Activated B cell treated with CpG ODN at 0.5 μM for 24 hours (primary cell): ENCODE data around the gene CDK2AP2. TPM values are rescaled to one million over a fixed set of nuclear protein-coding genes. Genes with fewer than 3 reads are reported as not detected.
"Not testable (repeated sequence)": the region's sequence is repeated elsewhere in the genome, so short reads cannot be mapped to it uniquely, and the experiment has no call there.

Source experiments
- ATAC-seq: fragments of 200-7000 bp; cut with Tn5 transposase; one replicate; pipeline ENCODE4 v1.10.0; 2021; ENCODE audit warnings: low read depth, mild to moderate bottlenecking, moderate library complexity
- CTCF ChIA-PET: fragments of 350-600 bp; sonication (Branson Sonifier 250); formaldehyde crosslinking; loops from one replicate; lab custom pipeline; 2021; ENCODE audit warnings: antibody characterized with exemption; lab: Charles Lee
- POLR2A ChIA-PET: fragments of 350-600 bp; sonication (Branson Sonifier 250); formaldehyde crosslinking; loops from one replicate; lab custom pipeline; 2021; ENCODE audit warnings: antibody characterized with exemption; lab: Charles Lee
- DNase-seq: peaks from one replicate; pipeline ENCODE4 v3.0.0; 2022
- H3K27ac Mint-ChIP-seq: one replicate; pipeline ENCODE4 v1.8.0; 2020; ENCODE audit warnings: mixed read lengths
- H3K27me3 Mint-ChIP-seq: one replicate; pipeline ENCODE4 v1.8.0; 2021; ENCODE audit warnings: mixed read lengths
- H3K36me3 Mint-ChIP-seq: one replicate; pipeline ENCODE4 v1.8.0; 2021; ENCODE audit warnings: low read depth, mixed read lengths
- H3K4me1 Mint-ChIP-seq: one replicate; pipeline ENCODE4 v1.8.0; 2021; ENCODE audit warnings: mixed read lengths
- H3K4me3 Mint-ChIP-seq: one replicate; pipeline ENCODE4 v1.8.0; 2020; ENCODE audit warnings: mild to moderate bottlenecking, mixed read lengths
- H3K9me3 Mint-ChIP-seq: one replicate; pipeline ENCODE4 v1.8.0; 2020; ENCODE audit warnings: mixed read lengths
- CTCF ChIP-seq: fragments of 200-600 bp; IDR thresholded peaks from one replicate; pipeline ENCODE4 v1.8.0; 2022; ENCODE audit warnings: antibody characterized with exemption, mild to moderate bottlenecking
- intact Hi-C: fragments of 100-400 bp; cut with micrococcal nuclease; formaldehyde crosslinking; loops from one replicate; pipeline ENCODE4 v1.15.1; 2024
- total RNA-seq: library from RNA; stranded (reverse); gene quantifications from 2 replicates; pipeline ENCODE4 v1.2.3, GENCODE V29; 2022

The CDK2AP2 gene
- total RNA-seq, 1 donor from 2014 or later, result 67.1 TPM

- no peak for TF ChIP-seq CTCF
- Mint-ChIP-seq H3K4me3 (no peak overlapping the region), H3K36me3 (no peaks in the 10 kb centered on the region), H3K9me3 (no peaks in the 10 kb centered on the region), H3K4me1 (no peaks in the 10 kb centered on the region), H3K27ac (no peak overlapping the region), H3K27me3 (peaks cover 10% of the 10 kb centered on the region)
- no peak for ATAC-seq
- POLR2A ChIA-PET, result interaction anchor here (0.7 kb wide), 1 partner anchor 812 kb away, joined by 3 read pairs; no protein-coding TSS in a partner anchor
- no peak for DNase-seq
- intact Hi-C loops, result no loop called here
- CTCF ChIA-PET, result no interaction called here
Measured at GRCh38 chr11:67520856-67521824, 13.2 kb upstream of the CDK2AP2 start.

DNA sequence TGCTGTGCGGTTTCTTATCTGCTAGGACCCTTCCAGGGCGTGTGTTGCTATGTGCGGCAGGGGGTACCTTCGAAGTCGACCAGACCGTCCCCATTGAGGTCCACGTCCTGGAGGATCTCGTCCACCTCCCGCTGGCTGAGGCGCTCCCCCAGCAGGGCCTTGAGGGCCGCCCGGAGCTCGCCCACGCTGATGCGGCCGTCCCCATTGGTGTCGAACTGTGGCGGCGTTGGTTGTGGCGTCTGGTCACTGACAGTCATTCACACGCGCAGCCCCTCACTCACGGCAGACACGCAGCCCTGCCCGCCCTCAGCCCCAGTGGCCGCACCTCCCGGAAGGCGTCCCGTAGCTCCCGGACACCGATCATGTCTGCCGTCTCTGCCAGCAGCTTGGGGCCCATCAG, 11.8 kb upstream of the CDK2AP2 start:
- CTCF ChIA-PET, result no interaction called here

DNA sequence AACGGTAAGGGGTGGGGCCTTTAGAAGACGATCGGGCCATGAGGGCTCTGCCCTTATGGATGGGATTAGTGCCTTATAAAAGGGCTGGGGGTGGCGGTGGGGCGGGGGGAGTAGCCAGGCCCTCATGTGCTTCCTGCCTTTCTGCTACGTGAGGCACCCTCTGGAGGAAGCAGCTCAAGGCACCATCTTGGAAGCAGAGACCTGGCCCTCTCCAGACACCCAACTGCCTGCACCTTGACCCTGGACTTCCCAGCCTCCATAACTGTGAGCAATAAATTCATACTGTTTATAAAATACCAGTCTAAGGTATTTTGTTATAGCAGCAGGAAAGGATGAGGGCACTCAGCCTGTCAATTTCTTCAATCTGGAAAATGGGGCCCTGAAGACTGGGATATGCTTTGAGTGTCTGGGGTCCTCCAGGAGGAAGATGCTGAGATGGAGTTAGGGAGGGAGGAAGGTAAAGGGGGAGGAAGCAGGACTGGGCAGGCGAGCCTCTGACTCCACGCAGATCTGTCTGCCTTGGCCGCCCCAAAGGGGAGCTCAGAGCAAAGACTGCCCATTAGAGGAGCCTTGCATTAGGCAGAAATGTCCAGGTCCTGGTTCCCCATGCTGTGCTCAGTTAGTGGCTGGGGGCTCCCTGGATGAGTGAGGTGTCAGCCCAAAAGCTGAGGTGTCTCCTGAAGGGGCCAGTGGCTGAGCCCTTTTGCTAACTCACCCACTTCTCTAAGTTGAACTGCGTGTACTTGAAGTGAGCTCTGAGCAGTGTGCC, 10.0 kb upstream of the CDK2AP2 start:
- POLR2A ChIA-PET, result no interaction called here

More for the DNA sequence above, 11.8 kb upstream of the CDK2AP2 start:
- ATAC-seq (no peak), DNase-seq (no peak)
- no peaks in the 10 kb centered on the region for H3K9me3 Mint-ChIP-seq
- no peak overlapping the region for H3K27ac Mint-ChIP-seq
- no peak for TF ChIP-seq CTCF
- intact Hi-C loops, result no loop called here
- H3K4me1 Mint-ChIP-seq, result no peaks in the 10 kb centered on the region
- no peaks in the 10 kb centered on the region for H3K36me3 Mint-ChIP-seq
- no peak overlapping the region for H3K4me3 Mint-ChIP-seq
- POLR2A ChIA-PET, result no interaction called here
- H3K27me3 Mint-ChIP-seq, result peaks cover 11% of the 10 kb centered on the region

DNA sequence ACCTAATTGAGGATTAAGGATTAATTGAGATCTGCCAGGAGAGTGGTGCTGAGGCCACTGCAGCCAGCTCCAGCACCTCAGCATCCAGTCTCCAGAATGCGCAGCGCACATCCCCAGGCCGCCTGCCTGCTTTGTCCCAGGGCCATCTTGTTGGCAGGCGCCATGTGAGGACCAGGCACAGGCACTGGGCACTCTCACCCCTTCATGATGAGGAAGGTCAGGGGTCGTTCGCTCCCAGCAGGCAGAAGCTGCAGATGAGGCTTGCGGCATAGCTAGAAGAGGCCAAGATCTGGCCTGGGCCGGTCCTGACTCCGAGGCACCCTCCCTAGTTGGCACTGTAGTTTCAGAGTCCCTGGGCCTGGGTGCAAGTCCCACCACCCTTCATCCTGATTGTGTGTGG, 8.8 kb upstream of the CDK2AP2 start:
- Mint-ChIP-seq H3K4me1 (no peaks in the 10 kb centered on the region), H3K9me3 (no peaks in the 10 kb centered on the region), H3K27me3 (peaks cover 16% of the 10 kb centered on the region), H3K27ac (no peak overlapping the region), H3K4me3 (no peak overlapping the region), H3K36me3 (no peaks in the 10 kb centered on the region)
- DNase-seq (no peak), ATAC-seq (no peak)
- TF ChIP-seq CTCF, result no peak
- POLR2A ChIA-PET, result no interaction called here
- CTCF ChIA-PET, result no interaction called here
- intact Hi-C loops, result no loop called here

More for the DNA sequence above, 10.0 kb upstream of the CDK2AP2 start:
- DNase-seq (no peak), ATAC-seq (no peak)
- CTCF ChIA-PET, result no interaction called here
- intact Hi-C loops, result no loop called here
- H3K4me3 Mint-ChIP-seq, result no peak overlapping the region
- H3K27me3 Mint-ChIP-seq, result peaks cover 16% of the 10 kb centered on the region
- no peaks in the 10 kb centered on the region for H3K36me3 Mint-ChIP-seq
- no peak overlapping the region for H3K27ac Mint-ChIP-seq
- H3K9me3 Mint-ChIP-seq, result no peaks in the 10 kb centered on the region
- TF ChIP-seq CTCF, result no peak
- no peaks in the 10 kb centered on the region for H3K4me1 Mint-ChIP-seq

DNA sequence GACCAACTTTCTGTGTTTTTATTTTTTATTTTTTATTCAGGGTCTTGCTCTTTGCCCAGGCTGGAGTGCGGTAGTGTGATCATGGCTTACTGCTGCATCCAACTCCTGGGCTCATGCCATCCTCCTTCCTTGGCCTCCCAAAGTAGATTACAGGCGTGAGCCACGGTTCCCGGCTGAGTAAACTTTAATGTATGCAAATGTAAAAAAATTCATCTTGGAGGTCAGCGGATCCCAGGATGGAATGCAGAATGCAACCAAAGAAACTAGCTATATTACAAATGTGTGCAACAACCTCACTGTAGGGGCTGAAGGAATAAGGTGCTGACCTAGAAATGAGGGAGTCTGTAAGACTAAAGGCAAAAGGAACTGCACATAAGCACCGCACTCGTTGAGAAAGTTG, 6.2 kb upstream of the CDK2AP2 start:
- H3K9me3 Mint-ChIP-seq, result no peaks in the 10 kb centered on the region
- POLR2A ChIA-PET, result no interaction called here
- peaks cover 14% of the 10 kb centered on the region for H3K27me3 Mint-ChIP-seq
- no peak for DNase-seq
- ATAC-seq, result no peak
- no peak overlapping the region for H3K4me3 Mint-ChIP-seq
- intact Hi-C loops, result no loop called here
- CTCF ChIA-PET, result no interaction called here
- H3K4me1 Mint-ChIP-seq, result peaks cover 2% of the 10 kb centered on the region
- no peaks in the 10 kb centered on the region for H3K36me3 Mint-ChIP-seq
- TF ChIP-seq CTCF, result no peak
- no peak overlapping the region for H3K27ac Mint-ChIP-seq

GRCh38 chr11:67511558-67511957, 3.6 kb upstream of the CDK2AP2 start:
- ATAC-seq, intact Hi-C loops, POLR2A ChIA-PET, CTCF ChIA-PET, H3K27ac Mint-ChIP-seq, DNase-seq, H3K36me3 Mint-ChIP-seq, H3K4me3 Mint-ChIP-seq, H3K9me3 Mint-ChIP-seq: not testable (repeated sequence)
- Mint-ChIP-seq H3K4me1 (peaks cover 20% of the 10 kb centered on the region), H3K27me3 (peaks cover 14% of the 10 kb centered on the region)
